Mucosa of rectum (tissue), 2 donors: ENCODE measurements around the gene VOPP1.

Experiments used
- H3K27ac ChIP-seq, 2 donors: one replicate each; pipeline ENCODE4 v1.7.0; 2013; ENCODE audit warnings: inconsistent platforms in 2 of 2, low read depth in 2 of 2, low read length in 2 of 2
- H3K27me3 ChIP-seq, 2 donors: one replicate each; pipeline ENCODE4 v1.7.0; 2013; ENCODE audit warnings: low read length in 2 of 2; ENCODE audit not compliant: control insufficient read depth in 2 of 2, insufficient read depth in 2 of 2
- H3K36me3 ChIP-seq, 2 donors: one replicate each; pipeline ENCODE4 v1.7.0; 2013; ENCODE audit warnings: low read length in 2 of 2; ENCODE audit not compliant: control insufficient read depth in 2 of 2, insufficient read depth in 2 of 2
- H3K4me1 ChIP-seq, 2 donors: one replicate each; pipeline ENCODE4 v1.7.0; 2013; ENCODE audit warnings: low read length in 2 of 2, mild to moderate bottlenecking in 1 of 2; ENCODE audit not compliant: control insufficient read depth in 2 of 2, insufficient read depth in 2 of 2
- H3K4me3 ChIP-seq, 2 donors: one replicate each; pipeline ENCODE4 v1.7.0; 2013; ENCODE audit warnings: low read length in 2 of 2
- H3K9ac ChIP-seq, 2 donors: one replicate each; pipeline ENCODE4 v1.7.0; 2013; ENCODE audit warnings: low read length in 2 of 2, low read depth in 1 of 2, mild to moderate bottlenecking in 1 of 2
- H3K9me3 ChIP-seq, 2 donors: one replicate each; pipeline ENCODE4 v1.7.0; 2013; ENCODE audit warnings: low read length in 2 of 2; ENCODE audit not compliant: control insufficient read depth in 2 of 2
- donor health status: healthy.
- donor health status: Normal muscosa, but diverticular disease.

The VOPP1 gene

GRCh38 chr7:55556492-55556891, 15.8 kb downstream of the VOPP1 start:
- Histone ChIP-seq H3K4me3 (no peak overlapping the region), H3K4me1 (peaks cover 25 to 37% of the 10 kb centered on the region in 2 donors), H3K9me3 (no peaks in the 10 kb centered on the region), H3K27me3 (no peaks in the 10 kb centered on the region), H3K27ac (peak overlapping the region in 1 of 2 donors; percentile 25), H3K36me3 (peaks cover 0 to 2% of the 10 kb centered on the region in 2 donors), H3K9ac (no peak overlapping the region)

GRCh38 chr7:55556031-55556430, 16.3 kb downstream of the VOPP1 start:
- H3K4me3 ChIP-seq: no peak overlapping the region
- H3K36me3 ChIP-seq: peaks cover 0 to 2% of the 10 kb centered on the region in 2 donors
- H3K9me3 ChIP-seq: no peaks in the 10 kb centered on the region
- H3K27ac ChIP-seq: peak overlapping the region in 1 of 2 donors; percentile 5
- H3K4me1 ChIP-seq: peaks cover 29 to 42% of the 10 kb centered on the region in 2 donors
- H3K9ac ChIP-seq: no peak overlapping the region
- no peaks in the 10 kb centered on the region for H3K27me3 ChIP-seq

GRCh38 chr7:55555160-55555559, 17.1 kb downstream of the VOPP1 start:
- no peak overlapping the region for H3K4me3 ChIP-seq
- no peaks in the 10 kb centered on the region for H3K27me3 ChIP-seq
- H3K9ac ChIP-seq: no peak overlapping the region
- peaks cover 0 to 2% of the 10 kb centered on the region in 2 donors for H3K36me3 ChIP-seq
- no peaks in the 10 kb centered on the region for H3K9me3 ChIP-seq
- H3K27ac ChIP-seq: no peak overlapping the region
- H3K4me1 ChIP-seq: peaks cover 38 to 48% of the 10 kb centered on the region in 2 donors

GRCh38 chr7:55554038-55554437, 18.3 kb downstream of the VOPP1 start:
- Histone ChIP-seq H3K4me1 (peaks cover 49 to 52% of the 10 kb centered on the region in 2 donors), H3K36me3 (peaks cover 0 to 2% of the 10 kb centered on the region in 2 donors), H3K9me3 (no peaks in the 10 kb centered on the region), H3K4me3 (peak overlapping the region in 1 of 2 donors; percentile 29), H3K9ac (no peak overlapping the region), H3K27ac (no peak overlapping the region), H3K27me3 (no peaks in the 10 kb centered on the region)

GRCh38 chr7:55553024-55553345, 19.3 kb downstream of the VOPP1 start:
- peaks cover 51 to 58% of the 10 kb centered on the region in 2 donors for H3K4me1 ChIP-seq
- H3K27ac ChIP-seq: peak overlapping the region; percentile 56 to 67
- no peaks in the 10 kb centered on the region for H3K27me3 ChIP-seq
- peak overlapping the region; percentile 18 to 28 for H3K9ac ChIP-seq
- H3K36me3 ChIP-seq: peaks cover 0 to 2% of the 10 kb centered on the region in 2 donors
- H3K4me3 ChIP-seq: peak overlapping the region in 1 of 2 donors; percentile 39
- H3K9me3 ChIP-seq: no peaks in the 10 kb centered on the region

GRCh38 chr7:55552320-55553023, 19.8 kb downstream of the VOPP1 start:
- no peaks in the 10 kb centered on the region for H3K9me3 ChIP-seq
- peak overlapping the region; percentile 39 to 48 for H3K4me3 ChIP-seq
- H3K27ac ChIP-seq: peak overlapping the region; percentile 61 to 67
- H3K36me3 ChIP-seq: peaks cover 0 to 2% of the 10 kb centered on the region in 2 donors
- no peaks in the 10 kb centered on the region for H3K27me3 ChIP-seq
- peaks cover 51 to 58% of the 10 kb centered on the region in 2 donors for H3K4me1 ChIP-seq
- H3K9ac ChIP-seq: peak overlapping the region; percentile 18 to 28

- no peak overlapping the region for H3K9ac ChIP-seq
- H3K27me3 ChIP-seq: no peaks in the 10 kb centered on the region
- H3K36me3 ChIP-seq: peaks cover 0 to under 1% of the 10 kb centered on the region in 2 donors
- peak overlapping the region; percentile 19 to 61 for H3K27ac ChIP-seq
- peaks cover 58 to 66% of the 10 kb centered on the region in 2 donors for H3K4me1 ChIP-seq
- H3K9me3 ChIP-seq: no peaks in the 10 kb centered on the region
- H3K4me3 ChIP-seq: no peak overlapping the region
Observed at GRCh38 chr7:55550841-55551537, 21.3 kb downstream of the VOPP1 start.

GRCh38 chr7:55550010-55550663, 22.2 kb downstream of the VOPP1 start:
- Histone ChIP-seq H3K4me3 (no peak overlapping the region), H3K36me3 (no peaks in the 10 kb centered on the region), H3K9me3 (no peaks in the 10 kb centered on the region), H3K27me3 (no peaks in the 10 kb centered on the region), H3K4me1 (peaks cover 58 to 63% of the 10 kb centered on the region in 2 donors), H3K9ac (peak overlapping the region; percentile 17 to 45), H3K27ac (peak overlapping the region; percentile 82 to 85)

- Histone ChIP-seq H3K27ac (peak overlapping the region; percentile 82 to 85), H3K9ac (peak overlapping the region; percentile 17 to 45), H3K27me3 (no peaks in the 10 kb centered on the region), H3K4me3 (no peak overlapping the region), H3K4me1 (peaks cover 58 to 60% of the 10 kb centered on the region in 2 donors), H3K9me3 (no peaks in the 10 kb centered on the region), H3K36me3 (no peaks in the 10 kb centered on the region)
Observed at GRCh38 chr7:55549457-55549856, 22.8 kb downstream of the VOPP1 start.

GRCh38 chr7:55548295-55548731, 24.0 kb downstream of the VOPP1 start:
- Histone ChIP-seq H3K4me1 (peaks cover 49 to 50% of the 10 kb centered on the region in 2 donors), H3K4me3 (no peak overlapping the region), H3K27ac (no peak overlapping the region)

More at GRCh38 chr7:55548295-55548731, 24.0 kb downstream of the VOPP1 start:
- H3K36me3 ChIP-seq: no peaks in the 10 kb centered on the region
- no peak overlapping the region for H3K9ac ChIP-seq
- no peaks in the 10 kb centered on the region for H3K27me3 ChIP-seq
- H3K9me3 ChIP-seq: no peaks in the 10 kb centered on the region
